Fibroblast of skin of right biceps (primary cell): Measurements from ENCODE around the gene SYT5.

Experiments
- DNase-seq: peaks from one replicate; pipeline ENCODE4 v3.0.0-alpha.2; 2013

SYT5 gene

GRCh38 chr19:55145232-55145631 lies 34.9 kb downstream of the SYT5 start:
- DNase-seq, result no peak

- no peak for DNase-seq
Measured at GRCh38 chr19:55141696-55142095, 38.4 kb downstream of the SYT5 start.

GRCh38 chr19:55137915-55138314 lies 42.2 kb downstream of the SYT5 start:
- DNase-seq, result no peak

GRCh38 chr19:55136399-55137102 lies 43.5 kb downstream of the SYT5 start:
- DNase-seq, result no peak

- DNase-seq, result no peak
Measured at GRCh38 chr19:55134736-55135135, 45.4 kb downstream of the SYT5 start.

- DNase-seq, result no peak
Measured at GRCh38 chr19:55133639-55134444, 46.2 kb downstream of the SYT5 start.

GRCh38 chr19:55132453-55133129 lies 47.5 kb downstream of the SYT5 start:
- DNase-seq, result no peak

GRCh38 chr19:55131421-55131820 lies 48.7 kb downstream of the SYT5 start:
- peak; percentile 75 for DNase-seq
